Esophagus muscularis mucosa (tissue), 4 donors: ENCODE data around the gene TEX2. TPM values are rescaled to one million over a fixed set of nuclear protein-coding genes. Genes with fewer than 3 reads are reported as not detected.
"Not testable (repeated sequence)": the region's sequence is repeated elsewhere in the genome, so short reads cannot be mapped to it uniquely, and the experiment has no call there.

ENCODE experiments used
- DNase-seq: peaks from one replicate; pipeline ENCODE4 v3.0.0-alpha.2; 2017; ENCODE audit errors: extremely low spot score
- H3K27ac ChIP-seq, 4 donors: fragments of 200-600 bp; sonication (generic); replicated peaks in 1 of 4; 1 replicate in 3 of 4; 2 replicates in 1 of 4; pipeline ENCODE4 v1.5.1; 2016 to 2019; ENCODE audit warnings: mild to moderate bottlenecking in 1 of 4
- H3K27me3 ChIP-seq, 4 donors: fragments of 200-600 bp; sonication (generic); one replicate each; pipeline versions ENCODE4 v1.5.1 to v1.6.0; 2016 to 2019
- H3K36me3 ChIP-seq, 4 donors: fragments of 200-600 bp; sonication (generic); one replicate each; pipeline ENCODE4 v1.5.1; 2016 to 2019
- H3K4me1 ChIP-seq, 4 donors: fragments of 200-600 bp; sonication (generic); one replicate each; pipeline ENCODE4 v1.5.1; 2016 to 2019
- H3K4me3 ChIP-seq, 4 donors: fragments of 200-600 bp; sonication (generic); 1 replicate in 2 of 4; 2 replicates in 2 of 4; pipeline ENCODE4 v1.5.1; 2016 to 2019; ENCODE audit warnings: mild to moderate bottlenecking in 4 of 4, moderate library complexity in 1 of 4
- H3K9me3 ChIP-seq, 4 donors: fragments of 200-600 bp; sonication (generic); 1 replicate in 3 of 4; 2 replicates in 1 of 4; pipeline ENCODE4 v1.5.1; 2016 to 2019
- CTCF ChIP-seq, 3 experiments: fragments of 200-600 bp in 2 of 3; fragments of 450-650 bp in 1 of 3; sonication (generic) in 2 of 3; IDR thresholded peaks; one replicate each; pipeline ENCODE4 v1.5.1; 2017 to 2019; ENCODE audit warnings: antibody characterized with exemption in 3 of 3, mild to moderate bottlenecking in 2 of 3, moderate library complexity in 1 of 3
- EP300 ChIP-seq: sonication (generic); formaldehyde crosslinking; IDR thresholded peaks from one replicate; pipeline ENCODE4 v1.6.1; 2017; ENCODE audit warnings: antibody characterized with exemption
- POLR2A ChIP-seq: fragments of 450-650 bp; IDR thresholded peaks from one replicate; pipeline ENCODE4 v1.6.1; 2017; ENCODE audit warnings: antibody characterized with exemption, moderate library complexity, mild to moderate bottlenecking, low read depth
- POLR2AphosphoS5 ChIP-seq, 2 donors: sonication (generic); formaldehyde crosslinking; IDR thresholded peaks; one replicate each; pipeline ENCODE4 v1.6.1; 2017; ENCODE audit warnings: antibody characterized with exemption in 2 of 2
- WGBS: methylation state at CpG from one replicate; pipeline ENCODE4 v1.1.5; 2018; 5-methylcytosine and 5-hydroxymethylcytosine counted together
- intact Hi-C: fragments of 100-400 bp; cut with DNase I; formaldehyde crosslinking; loops from one replicate; pipeline ENCODE4 v1.15.1; 2023
- total RNA-seq, 4 donors: library from RNA; depleted of rRNA; stranded (reverse); fragments of >200 nt; gene quantifications; one replicate each; pipeline versions ENCODE4 v1.1.0 to v1.2.1, GENCODE V29; 2016

Gene TEX2
- total RNA-seq, 4 donors from 2014 or later, result 32.6 to 58.7 (median 46.1) TPM

- H3K36me3 ChIP-seq, result no peaks in the 10 kb centered on the region
- 95% methylated on average over 7 of the region's 7 CpGs for WGBS
- H3K27ac ChIP-seq, result no peak overlapping the region
- no peak for DNase-seq
- intact Hi-C loops, result no loop called here
- TF ChIP-seq POLR2AphosphoS5 (IDR thresholded peaks at IDR 0.05) (no peak), CTCF (IDR thresholded peaks at IDR 0.05) (no peak), POLR2A (no peak), EP300 (no peak)
- no peaks in the 10 kb centered on the region for H3K27me3 ChIP-seq
- no peaks in the 10 kb centered on the region for H3K9me3 ChIP-seq
- no peak overlapping the region for H3K4me3 ChIP-seq
- H3K4me1 ChIP-seq, result peaks cover 20 to 27% (median 25%) of the 10 kb centered on the region in 4 donors
Observed at GRCh38 chr17:64242633-64243032, 20.4 kb downstream of the TEX2 start.

- Histone ChIP-seq H3K27me3 (no peaks in the 10 kb centered on the region), H3K36me3 (no peaks in the 10 kb centered on the region), H3K4me3 (peak overlapping the region in 2 of 4 donors; percentile 4 to 5), H3K27ac (peak overlapping the region; percentile 73 to 81 (median 77)), H3K9me3 (no peaks in the 10 kb centered on the region), H3K4me1 (peaks cover 20 to 27% (median 25%) of the 10 kb centered on the region in 4 donors)
- intact Hi-C loops, result no loop called here
- no peak for TF ChIP-seq EP300
- no peak for TF ChIP-seq CTCF (IDR thresholded peaks at IDR 0.05)
- no peak for TF ChIP-seq POLR2A
- TF ChIP-seq POLR2AphosphoS5 (IDR thresholded peaks at IDR 0.05), result peak; percentile 77 to 85
- 8% methylated on average over 8 of the region's 8 CpGs for WGBS
- DNase-seq, result no peak
Observed at GRCh38 chr17:64240741-64241347, 22.2 kb downstream of the TEX2 start.

GRCh38 chr17:64240261-64240740, 22.8 kb downstream of the TEX2 start:
- 25% methylated on average over 5 of the region's 5 CpGs for WGBS
- H3K4me1 ChIP-seq, result peaks cover 20 to 27% (median 25%) of the 10 kb centered on the region in 4 donors
- no peaks in the 10 kb centered on the region for H3K27me3 ChIP-seq
- H3K4me3 ChIP-seq, result peak overlapping the region in 1 of 4 donors; percentile 5
- H3K27ac ChIP-seq, result peak overlapping the region; percentile 73 to 81 (median 77)
- DNase-seq, result no peak
- TF ChIP-seq CTCF (IDR thresholded peaks at IDR 0.05) (peak in 1 of 3 experiments; percentile 32), EP300 (no peak), POLR2A (no peak), POLR2AphosphoS5 (IDR thresholded peaks at IDR 0.05) (no peak)
- intact Hi-C loops, result no loop called here
- H3K36me3 ChIP-seq, result no peaks in the 10 kb centered on the region
- no peaks in the 10 kb centered on the region for H3K9me3 ChIP-seq

GRCh38 chr17:64238449-64238848, 24.6 kb downstream of the TEX2 start:
- H3K4me3 ChIP-seq, H3K27me3 ChIP-seq, DNase-seq, H3K27ac ChIP-seq, H3K36me3 ChIP-seq, intact Hi-C loops, H3K9me3 ChIP-seq: not testable (repeated sequence)
- peaks cover 20 to 27% (median 23%) of the 10 kb centered on the region in 4 donors for H3K4me1 ChIP-seq
- WGBS, result 79% methylated on average over 4 of the region's 4 CpGs

GRCh38 chr17:64236827-64237403, 26.1 kb downstream of the TEX2 start:
- H3K36me3 ChIP-seq, result no peaks in the 10 kb centered on the region
- no peaks in the 10 kb centered on the region for H3K9me3 ChIP-seq
- no peaks in the 10 kb centered on the region for H3K27me3 ChIP-seq
- intact Hi-C loops, result no loop called here
- TF ChIP-seq POLR2AphosphoS5 (IDR thresholded peaks at IDR 0.05), result no peak
- TF ChIP-seq CTCF (IDR thresholded peaks at IDR 0.05), result peak in 1 of 3 experiments; percentile 5
- no peak overlapping the region for H3K27ac ChIP-seq
- peaks cover 23 to 27% (median 24%) of the 10 kb centered on the region in 4 donors for H3K4me1 ChIP-seq
- no peak for DNase-seq
- WGBS, result 87% methylated on average over 9 of the region's 9 CpGs
- H3K4me3 ChIP-seq, result no peak overlapping the region
